HepG2 (cell line): ENCODE results near the gene ACCSL. TPM values are rescaled to one million over a fixed set of nuclear protein-coding genes. Genes with fewer than 3 reads are reported as not detected.

Experiments
- ATAC-seq: fragments of 200-7000 bp; cut with Tn5 transposase; 3 replicates; pipeline ENCODE4 v1.9.1; 2020; ENCODE audit warnings: mild to moderate bottlenecking, moderate library complexity
- BruUV-seq: library from RNA; stranded (reverse); fragments of 400-500 nt; replicated peaks from 2 replicates; lab custom pipeline; 2021; lab: Mats Ljungman, UMichigan
- CTCF ChIA-PET: fragments of 300-600 bp; formaldehyde crosslinking; extraction: SDS; loops from one replicate; lab custom pipeline; 2021; ENCODE audit warnings: low total read pairs, inconsistent platforms, low intra/inter-chr PET ratio; lab: Yijun Ruan, JAX
- POLR2A ChIA-PET: fragments of 350-600 bp; sonication (Branson Sonifier 250); formaldehyde crosslinking; loops from one replicate; lab custom pipeline; 2020; ENCODE audit warnings: antibody characterized with exemption, inconsistent platforms; lab: Yijun Ruan, JAX
- DNase-seq: peaks from one replicate; pipeline ENCODE4 v3.0.0-alpha.2; 2015; ENCODE audit warnings: low spot score
- FAIRE-seq: peaks from 3 replicates; lab custom pipeline; 2011; peaks lifted over from hg19 to GRCh38; lab: Jason Lieb, UNC
- H2AFZ ChIP-seq: one replicate; pipeline ENCODE4 v1.6.1; 2011; ENCODE audit warnings: low read length, inconsistent platforms
- H3K27ac ChIP-seq: fragments of 300-600 bp; 3 replicates; pipeline ENCODE4 v1.8.0; 2011; ENCODE audit warnings: mixed run types, mild to moderate bottlenecking, mixed read lengths, low read length, inconsistent platforms; ENCODE audit not compliant: insufficient read depth; ENCODE audit errors: extremely low read length
- H3K27me3 ChIP-seq, 2 experiments: fragments of 200-600 bp in 1 of 2; 2 replicates in 1 of 2; 3 replicates in 1 of 2; pipeline versions ENCODE4 v1.6.0 to v1.8.0; 2011; ENCODE audit warnings: low read length in 2 of 2, mild to moderate bottlenecking in 2 of 2, moderate library complexity in 2 of 2, inconsistent platforms in 1 of 2; ENCODE audit not compliant: insufficient read depth in 2 of 2, control insufficient read depth in 1 of 2
- H3K36me3 ChIP-seq, 2 experiments: fragments of 200-600 bp in 1 of 2; replicated peaks in 1 of 2; 2 replicates in 1 of 2; 3 replicates in 1 of 2; pipeline versions ENCODE4 v1.5.1 to v1.8.0; 2011; ENCODE audit warnings: low read length in 2 of 2, inconsistent platforms in 1 of 2; ENCODE audit not compliant: insufficient read depth in 2 of 2, control insufficient read depth in 1 of 2
- H3K4me1 ChIP-seq: 2 replicates; pipeline ENCODE4 v1.5.1; 2012; ENCODE audit warnings: low read length, inconsistent platforms; ENCODE audit not compliant: insufficient read depth
- H3K4me2 ChIP-seq: 2 replicates; pipeline ENCODE4 v1.6.0; 2011; ENCODE audit warnings: low read depth, low read length, inconsistent platforms
- H3K4me3 ChIP-seq, 3 experiments: fragments of 200-600 bp in 1 of 3; sonication (generic), shearing (Covaris generic) in 1 of 3; replicated peaks in 1 of 3; 2 replicates each; pipeline ENCODE4 v1.5.1; 2011 to 2016; ENCODE audit warnings: low read length in 3 of 3, inconsistent platforms in 2 of 3, low read depth in 2 of 3, mild to moderate bottlenecking in 2 of 3, control low read depth in 1 of 3, mixed read lengths in 1 of 3; ENCODE audit not compliant: insufficient read depth in 1 of 3
- H3K79me2 ChIP-seq: one replicate; pipeline ENCODE4 v1.6.1; 2011; ENCODE audit warnings: low read length, inconsistent platforms; ENCODE audit not compliant: insufficient read depth
- H3K9ac ChIP-seq: 2 replicates; pipeline ENCODE4 v1.6.0; 2011; ENCODE audit warnings: mild to moderate bottlenecking, low read depth, low read length, inconsistent platforms; ENCODE audit not compliant: insufficient read depth
- H3K9me3 ChIP-seq: 2 replicates; pipeline ENCODE4 v1.5.1; 2012; ENCODE audit warnings: mild to moderate bottlenecking, low read length
- H4K20me1 ChIP-seq: 2 replicates; pipeline ENCODE4 v1.6.0; 2011; ENCODE audit warnings: inconsistent platforms, mild to moderate bottlenecking, low read length, moderate library complexity; ENCODE audit not compliant: insufficient read depth
- JUN ChIP-seq: sonication (generic); formaldehyde crosslinking; IDR thresholded peaks from 2 replicates; pipeline ENCODE4 v1.4.0; 2020; ENCODE audit warnings: mild to moderate bottlenecking, missing genetic modification reagents
- KDM1A ChIP-seq: IDR thresholded peaks from 2 replicates; pipeline ENCODE4 v1.6.1; 2016; ENCODE audit warnings: missing compliant biosample characterization
- MTA3 ChIP-seq: sonication (generic); formaldehyde crosslinking; IDR thresholded peaks from 2 replicates; pipeline ENCODE4 v1.4.0; 2020; ENCODE audit warnings: missing genetic modification reagents
- SOX6 ChIP-seq, 2 experiments: fragments of 450-650 bp in 1 of 2; sonication (generic) in 1 of 2; formaldehyde crosslinking in 1 of 2; IDR thresholded peaks; 2 replicates each; pipeline versions ENCODE4 v1.4.0 to v1.6.1; 2017 to 2020; ENCODE audit warnings: antibody characterized with exemption in 1 of 2, mild to moderate bottlenecking in 1 of 2, missing genetic modification reagents in 1 of 2
- SP5 ChIP-seq: IDR thresholded peaks from 2 replicates; pipeline ENCODE4 v1.6.1; 2016; ENCODE audit warnings: low read depth, borderline replicate concordance
- ZBTB38 ChIP-seq: sonication (generic); formaldehyde crosslinking; IDR thresholded peaks from 2 replicates; pipeline ENCODE4 v1.5.1; 2020; ENCODE audit warnings: mild to moderate bottlenecking, missing genetic modification reagents
- ZC3H4 ChIP-seq: sonication (generic); formaldehyde crosslinking; IDR thresholded peaks from 2 replicates; pipeline ENCODE4 v1.4.0; 2020; ENCODE audit warnings: missing genetic modification reagents, borderline replicate concordance
- ZIK1 ChIP-seq: sonication (generic); formaldehyde crosslinking; IDR thresholded peaks from 2 replicates; pipeline ENCODE4 v1.5.0; 2020; ENCODE audit warnings: mild to moderate bottlenecking, low read depth, missing genetic modification reagents, borderline replicate concordance
- ZNF552 ChIP-seq: sonication (generic); formaldehyde crosslinking; IDR thresholded peaks from 2 replicates; pipeline ENCODE4 v1.9.0; 2022; ENCODE audit warnings: missing genetic modification reagents, mild to moderate bottlenecking, borderline replicate concordance
- ZNF614 ChIP-seq: IDR thresholded peaks from 2 replicates; pipeline ENCODE4 v1.6.1; 2018; ENCODE audit warnings: missing biosample characterization, missing genetic modification reagents, inconsistent platforms, borderline replicate concordance
- ZNF749 ChIP-seq: sonication (generic); formaldehyde crosslinking; IDR thresholded peaks from 2 replicates; pipeline ENCODE4 v1.8.0; 2022; ENCODE audit warnings: mild to moderate bottlenecking, missing genetic modification reagents, moderate library complexity, borderline replicate concordance
- WGBS: methylation state at CpG from one replicate; pipeline ENCODE4 v1.1.6; 2017; ENCODE audit warnings: low lambda C conversion rate; 5-methylcytosine and 5-hydroxymethylcytosine counted together
- in situ Hi-C: cut with HindIII; loops from 2 replicates; pipeline ENCODE4 v1.10.0; 2017; ENCODE audit warnings: low pct_unique_long_range_greater_than_20kb; ENCODE audit not compliant: extremely low pct_ligation_motif_present
- intact Hi-C: fragments of 100-400 bp; cut with micrococcal nuclease; formaldehyde crosslinking; loops from one replicate; pipeline ENCODE4 v1.10.0; 2022; ENCODE audit not compliant: unreplicated experiment
- polyA plus RNA-seq, 8 experiments: library from polyadenylated mRNA; depleted of rRNA in 3 of 8; stranded (reverse) in 7 of 8; unstranded in 1 of 8; fragments of >200 nt; fragmentation: Illumina TruSeq in 4 of 8; extraction: Trizol in 4 of 8; gene quantifications; 2 replicates each; pipeline versions ENCODE4 v1.2.1 to v1.2.3, GENCODE V29; 2011 to 2016; ENCODE audit warnings: low read depth in 4 of 8, missing spikeins in 1 of 8, mixed read lengths in 1 of 8; ENCODE audit not compliant: insufficient read depth in 1 of 8
- total RNA-seq, 5 experiments: library from RNA; depleted of rRNA; stranded (reverse); fragments of >200 nt; fragmentation: Illumina TruSeq; extraction: Trizol; gene quantifications; 2 replicates each; pipeline ENCODE4 v1.2.3, GENCODE V29; 2016; ENCODE audit warnings: low read depth in 1 of 5
- TF ChIP-seq, protein P1 (sequence below): sonication (generic); formaldehyde crosslinking; IDR thresholded peaks from 2 replicates; pipeline ENCODE4 v1.5.1; 2020; ENCODE audit warnings: missing genetic modification reagents, mild to moderate bottlenecking, borderline replicate concordance

The ACCSL gene
- total and polyA plus RNA-seq, 2 of the 13 experiments (the other 11 are each of a cell fraction or from before 2014, with no cell fraction given), result not detected

DNA sequence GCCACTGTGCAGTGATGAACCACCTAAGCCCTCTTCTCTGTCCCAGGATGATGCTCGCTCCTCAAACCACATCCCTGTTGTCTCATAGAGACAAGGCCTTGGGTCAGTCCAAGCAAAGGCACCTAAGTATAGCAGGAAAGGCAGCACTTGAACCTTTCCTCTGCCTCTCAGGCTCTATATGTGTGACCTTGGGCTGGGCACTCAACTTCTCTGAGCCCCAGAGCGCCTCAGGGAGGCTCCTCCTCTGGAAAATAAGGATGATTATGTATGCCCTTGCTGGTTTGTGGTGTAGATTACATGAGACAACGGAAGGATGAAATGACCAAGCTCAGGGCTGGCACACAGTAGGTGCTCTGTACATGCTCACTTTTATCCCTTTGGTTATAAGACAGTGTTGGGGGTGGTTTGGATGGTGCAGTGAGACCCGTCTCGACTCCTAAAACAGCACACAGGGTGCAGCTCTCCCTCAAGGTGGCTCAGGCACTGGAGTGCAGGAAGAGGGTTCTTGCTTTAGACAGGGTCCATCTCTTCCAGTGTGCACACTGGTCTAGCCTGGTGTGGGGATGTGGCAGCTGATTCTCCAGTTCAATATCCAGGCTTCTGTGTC lies 40.2 kb upstream of the ACCSL start:
- POLR2A ChIA-PET, result no interaction called here
- H3K4me2 ChIP-seq, result no peak overlapping the region
- intact Hi-C loops, result no loop called here
- no peak for TF ChIP-seq MTA3
- TF ChIP-seq SP5, result no peak
- no peak for TF ChIP-seq JUN (CRISPR knock-in tag)
- no peak for TF ChIP-seq KDM1A
- TF ChIP-seq ZIK1 (CRISPR knock-in tag), result no peak
- TF ChIP-seq SOX6 (IDR thresholded peaks at IDR 0.05), result no peak
- no peak for TF ChIP-seq SOX6 (CRISPR knock-in tag; IDR thresholded peaks at IDR 0.05)
- no peak for TF ChIP-seq ZNF614 (CRISPR knock-in tag)
- TF ChIP-seq ZC3H4 (CRISPR knock-in tag), result no peak
- no peak for TF ChIP-seq ZNF749 (CRISPR knock-in tag)
- TF ChIP-seq ZNF552 (CRISPR knock-in tag), result no peak
- TF ChIP-seq, protein P1, sequence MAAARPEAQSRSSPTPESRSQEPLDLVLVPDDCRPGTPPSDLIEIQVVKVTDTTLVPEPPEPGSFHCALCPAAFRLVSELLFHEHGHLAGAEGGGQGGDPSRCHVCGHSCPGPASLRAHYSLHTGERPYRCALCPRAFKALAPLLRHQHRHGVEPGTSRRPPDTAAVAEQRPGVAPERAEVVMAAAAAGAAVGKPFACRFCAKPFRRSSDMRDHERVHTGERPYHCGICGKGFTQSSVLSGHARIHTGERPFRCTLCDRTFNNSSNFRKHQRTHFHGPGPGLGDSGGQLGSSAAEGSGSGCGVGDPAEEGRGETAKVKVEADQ, result no peak
- TF ChIP-seq ZBTB38, result no peak
- TF ChIP-seq, all 625 proteins: peak for 0
- in situ Hi-C loops, result no loop called here
- no peaks in the 10 kb centered on the region for H4K20me1 ChIP-seq
- WGBS, result 0% methylated on average over 3 of the region's 5 CpGs
- H3K4me3 ChIP-seq, result no peak overlapping the region
- H2AFZ ChIP-seq, result no peak overlapping the region
- FAIRE-seq (no peak), ATAC-seq (no peak), DNase-seq (no peak)
- no peaks in the 10 kb centered on the region for H3K9me3 ChIP-seq
- H3K4me1 ChIP-seq, result no peaks in the 10 kb centered on the region
- CTCF ChIA-PET, result no interaction called here
- no peaks in the 10 kb centered on the region for H3K36me3 ChIP-seq
- no peak overlapping the region for H3K9ac ChIP-seq
- H3K27ac ChIP-seq, result no peak overlapping the region
- no peaks in the 10 kb centered on the region for H3K79me2 ChIP-seq
- peaks cover 0 to 25% of the 10 kb centered on the region in 2 experiments; a peak in 3 of 5 replicates for H3K27me3 ChIP-seq
- BruUV-seq, result no TSS peak
